GM19438 (cell line): ENCODE results near the gene SHC1.

Experiments used
- ATAC-seq: cut with Tn5 transposase; IDR thresholded peaks from one replicate; pipeline ENCODE4 v1.9.1; 2021; ENCODE audit warnings: low read depth; ENCODE audit not compliant: unreplicated experiment

Gene SHC1

DNA sequence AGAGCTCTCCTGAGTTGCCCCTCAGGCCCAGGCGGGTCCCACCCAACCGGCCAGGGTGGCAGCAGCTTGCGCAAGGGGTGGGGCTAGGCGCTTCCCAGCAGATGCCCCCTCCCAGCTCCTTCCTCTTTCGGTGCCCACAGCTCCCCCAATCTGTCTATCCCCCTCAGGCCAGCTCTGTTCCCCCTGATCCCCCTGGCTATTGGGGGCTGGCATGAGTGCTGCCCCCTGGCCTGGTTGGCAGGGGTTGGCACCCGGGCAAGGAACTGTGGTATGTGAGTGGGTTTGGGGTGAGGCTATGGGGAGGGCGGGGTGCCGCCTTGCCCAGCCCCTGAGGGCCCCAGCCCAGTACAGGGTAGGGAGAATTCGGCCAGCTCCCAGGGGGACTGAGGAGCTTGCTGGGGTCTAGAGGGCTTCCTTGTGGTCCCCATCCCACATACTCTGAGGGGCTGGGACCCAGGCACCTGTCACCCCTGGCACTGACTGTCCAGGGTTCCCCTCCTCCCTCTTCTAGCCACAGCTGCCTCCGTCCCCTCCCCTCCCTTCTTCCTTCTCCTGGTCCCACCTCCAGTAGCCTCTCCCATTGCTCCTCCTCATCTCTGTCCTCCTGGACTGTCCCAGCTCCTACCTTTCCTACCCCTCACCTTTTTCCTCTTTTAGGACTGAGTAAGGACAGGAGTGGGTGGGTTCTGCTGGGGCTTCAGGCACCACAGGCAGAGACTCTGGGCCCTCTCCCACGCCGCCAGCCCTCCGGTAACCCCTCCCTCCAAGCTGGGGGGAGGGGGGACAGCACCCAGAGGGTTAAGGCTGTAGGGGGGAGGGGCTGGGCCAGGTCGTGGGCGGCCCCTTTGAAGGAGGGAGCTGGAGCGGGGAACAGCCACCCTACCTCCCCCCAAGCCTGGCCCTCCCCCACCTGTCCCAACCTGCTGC is 37.7 kb upstream of the SHC1 start:
- no peak for ATAC-seq

DNA sequence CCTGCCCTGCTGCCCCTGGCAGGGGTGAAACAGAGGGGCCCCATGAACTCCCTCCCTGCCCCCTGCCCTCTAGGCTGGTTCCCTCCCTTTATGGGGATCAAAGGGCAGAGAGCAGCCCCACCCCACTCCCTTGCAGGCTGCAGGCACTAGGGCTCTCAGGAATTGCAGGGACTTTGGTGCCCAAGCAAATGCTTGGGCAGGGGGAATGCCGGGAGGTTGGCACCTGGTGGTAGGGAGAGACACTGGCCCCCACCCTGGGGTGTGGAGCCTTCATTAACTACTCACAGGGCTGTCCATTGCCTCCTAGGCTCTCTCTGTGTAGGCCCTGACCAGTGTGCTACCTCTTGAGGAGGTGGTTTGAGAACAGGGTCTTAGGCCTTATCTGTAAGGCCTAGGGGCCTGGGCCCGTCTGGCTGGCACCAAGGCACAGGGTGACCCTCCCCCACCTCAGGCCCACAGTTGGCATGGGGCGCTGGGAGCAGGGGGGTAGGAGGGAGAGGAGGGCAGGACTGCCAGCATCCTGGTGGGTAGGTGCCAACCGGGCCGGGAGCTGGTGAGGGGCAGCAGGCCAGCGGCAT is 36.8 kb upstream of the SHC1 start:
- no peak for ATAC-seq

DNA sequence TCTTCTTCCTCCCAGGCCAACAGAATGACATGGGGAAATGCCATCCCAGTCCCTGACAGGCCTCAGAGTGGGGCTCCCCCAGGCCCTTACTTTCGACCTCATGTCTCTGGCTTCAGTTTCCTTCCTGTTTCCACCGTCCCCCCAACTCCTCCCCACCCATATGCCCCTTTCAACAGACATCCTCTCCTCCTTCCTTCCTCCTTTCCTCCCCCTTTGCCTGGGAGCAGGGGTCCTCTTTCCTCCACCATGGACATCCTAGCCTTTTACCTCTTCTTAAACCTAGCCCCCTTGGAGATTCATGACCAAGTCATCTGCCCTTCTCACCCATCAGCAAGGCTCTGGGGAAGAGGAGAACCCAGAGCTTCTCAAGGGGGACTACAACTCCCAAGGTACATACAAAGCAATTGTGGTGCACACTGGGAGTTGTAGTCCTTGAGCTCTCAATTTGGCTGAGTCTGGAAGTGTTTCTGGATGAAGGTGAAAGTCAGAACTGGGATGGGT is 36.1 kb upstream of the SHC1 start:
- ATAC-seq, result no peak

DNA sequence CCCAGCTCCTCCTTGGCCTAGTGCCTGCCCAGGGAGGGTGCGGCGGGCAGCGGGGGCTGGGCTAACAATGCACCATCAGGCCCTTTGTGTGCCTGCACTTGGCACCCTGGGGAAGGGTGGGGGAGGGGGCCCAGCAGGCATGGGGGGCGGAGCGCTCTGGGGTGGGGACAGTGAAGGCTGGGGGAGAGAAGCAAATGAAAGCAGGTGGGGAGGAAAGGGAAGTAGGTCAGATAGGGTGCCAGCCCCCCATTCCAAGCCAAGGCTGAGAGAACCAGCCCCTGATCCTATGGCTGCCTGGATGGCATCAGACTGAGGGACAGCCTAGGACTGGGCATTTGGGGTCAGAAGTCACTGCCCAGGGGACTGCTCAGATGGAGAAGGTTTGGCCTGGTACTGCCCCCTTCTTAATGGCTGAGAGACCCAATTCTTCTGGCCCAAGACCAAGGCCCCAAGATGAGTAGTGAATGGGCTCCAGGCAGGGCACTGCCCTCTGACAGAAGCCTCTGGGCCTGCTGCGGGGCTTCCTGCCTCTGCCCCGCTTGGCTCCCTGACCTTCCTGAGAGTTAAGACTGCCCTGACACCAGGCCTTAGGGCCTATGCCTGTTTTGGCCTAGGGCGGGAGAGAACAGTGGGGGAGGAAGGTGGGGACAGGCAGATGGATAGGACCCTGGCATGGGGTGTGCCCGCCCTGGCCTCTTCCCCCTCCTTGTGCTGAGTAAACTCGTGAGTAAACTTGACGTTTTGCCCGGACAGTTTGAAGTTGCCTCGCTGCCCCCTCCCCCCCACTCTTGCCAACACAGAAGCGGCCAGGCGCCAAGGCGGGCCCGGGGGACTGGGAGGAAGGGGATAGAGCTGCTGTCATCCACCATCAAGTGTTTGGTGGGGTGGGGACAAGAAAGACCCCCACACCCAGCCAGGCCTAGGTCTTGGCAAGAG is 34.8 kb upstream of the SHC1 start:
- ATAC-seq, result no peak

DNA sequence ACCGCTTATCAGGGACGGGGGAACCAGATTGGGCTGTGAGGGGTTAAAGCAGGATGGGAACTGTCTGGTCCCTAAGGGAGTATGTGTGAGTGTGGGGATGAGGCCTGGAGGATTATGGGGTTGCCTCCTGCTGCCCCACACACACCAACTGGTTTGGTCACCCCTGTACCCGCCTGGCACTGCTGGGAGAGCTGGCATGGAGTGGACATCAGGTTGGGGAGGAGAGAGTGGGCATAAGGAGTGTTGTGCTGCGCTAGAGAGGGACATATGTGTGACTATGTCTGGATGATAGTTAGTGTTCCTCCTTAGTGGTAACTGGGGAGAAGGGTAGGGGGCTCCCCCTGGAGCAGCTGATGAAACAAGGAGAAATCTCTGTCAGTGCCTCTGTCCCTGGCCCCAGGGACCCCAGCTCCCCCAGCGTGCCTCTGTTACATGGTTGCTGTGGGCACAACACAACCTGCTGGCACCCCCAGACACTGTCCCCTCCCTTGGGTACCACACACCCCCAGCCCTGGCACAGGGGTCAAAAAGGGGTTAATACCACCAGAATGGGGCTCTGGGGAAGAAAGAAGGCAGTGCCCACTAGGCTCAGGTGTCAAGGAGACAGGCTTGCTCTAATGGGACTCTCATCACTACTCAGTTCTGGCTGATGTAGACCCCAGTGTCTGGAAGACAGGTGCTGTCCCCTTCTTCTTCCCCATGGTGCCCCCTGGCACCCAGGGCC is 34.0 kb upstream of the SHC1 start:
- ATAC-seq, result no peak

DNA sequence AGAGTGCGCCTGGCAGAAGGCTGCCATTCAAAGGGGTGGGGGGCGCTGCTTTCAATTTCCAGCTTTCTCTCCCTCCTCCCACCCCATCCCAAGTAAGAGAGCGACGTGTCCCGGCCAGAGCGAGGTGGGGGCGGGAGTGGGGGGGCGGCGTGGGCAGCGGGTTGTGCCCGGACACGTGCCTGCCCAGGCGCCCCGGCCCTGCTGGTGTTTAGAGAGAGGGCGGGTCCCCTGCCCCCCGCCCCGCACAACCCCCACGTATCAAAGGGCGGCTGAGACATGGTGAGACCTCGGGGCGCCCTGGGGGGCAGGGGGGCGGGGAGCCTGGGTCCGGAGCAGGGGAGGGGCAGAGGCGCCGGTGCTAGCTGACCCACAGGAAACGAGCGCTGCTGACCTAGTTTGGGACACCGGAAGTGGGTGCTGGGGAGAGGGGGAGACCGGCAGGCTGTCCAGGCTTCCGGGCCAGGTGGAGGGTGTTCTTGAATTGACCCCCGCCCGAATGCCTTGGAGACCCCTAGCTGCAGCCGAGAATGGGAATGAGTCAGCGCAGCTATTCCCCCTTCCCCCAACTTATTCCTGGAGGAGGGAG is 33.3 kb upstream of the SHC1 start:
- no peak for ATAC-seq

DNA sequence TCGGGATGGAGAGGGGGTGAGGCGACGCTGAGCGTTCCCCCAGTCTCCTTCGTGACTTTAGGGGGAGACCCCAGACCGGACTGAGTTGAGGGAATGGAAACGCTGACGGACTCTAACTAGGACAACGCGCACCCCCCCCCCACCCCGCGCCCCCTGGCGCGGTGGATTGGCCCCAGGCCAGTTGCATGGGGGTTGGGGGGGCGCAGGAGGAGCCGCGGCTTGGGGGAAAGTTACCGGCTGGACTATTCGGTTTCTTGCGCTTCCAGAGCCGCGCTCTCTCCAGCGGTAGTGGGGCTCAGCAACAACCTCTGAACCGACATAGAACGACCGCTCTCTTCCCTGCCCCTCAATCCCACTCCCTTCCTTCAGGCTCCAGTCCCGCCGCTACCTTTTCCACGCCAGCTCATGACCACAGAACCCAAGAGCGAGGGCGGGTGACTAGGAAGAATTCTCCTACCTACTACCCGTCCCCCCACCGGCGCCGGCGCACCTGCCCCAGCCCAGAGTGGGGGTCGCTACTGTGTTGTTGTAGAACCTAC is 32.7 kb upstream of the SHC1 start:
- no peak for ATAC-seq

DNA sequence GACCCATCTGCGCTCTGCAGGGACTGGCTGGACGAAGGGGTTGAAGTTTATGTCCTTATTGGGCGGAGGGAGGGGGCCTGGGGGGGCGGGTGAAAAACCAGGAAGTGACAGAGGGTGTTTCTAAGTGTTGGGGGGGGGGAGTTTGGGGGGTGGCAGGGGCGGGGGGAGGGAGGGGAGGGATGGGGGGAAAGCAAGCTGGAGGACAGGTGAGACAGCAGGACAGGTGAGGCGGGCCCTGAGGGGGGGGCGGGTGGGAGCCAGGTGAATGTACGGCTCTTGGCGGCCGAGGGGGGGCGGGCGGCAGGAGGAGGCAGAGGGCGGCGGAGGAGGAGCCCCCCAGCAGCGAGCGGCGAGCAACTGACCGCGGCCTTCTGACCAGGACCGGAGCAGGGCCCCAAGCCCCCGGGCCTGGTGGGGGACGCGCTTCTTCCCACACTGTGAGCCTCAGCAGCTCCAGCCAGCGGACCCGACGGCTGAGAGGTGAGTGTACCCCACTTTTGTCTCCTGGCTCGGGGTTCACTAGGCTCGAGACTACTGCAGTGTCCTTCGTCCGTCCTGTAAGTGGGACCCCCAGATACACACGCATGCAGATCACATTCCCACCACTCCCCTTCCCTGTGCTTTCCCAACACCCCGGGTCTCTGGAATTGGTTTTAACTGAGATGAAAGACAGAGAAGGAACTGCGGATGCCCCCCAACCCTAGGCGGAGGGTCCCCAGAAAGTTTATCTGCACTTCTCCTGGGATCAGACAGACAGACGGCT is 32.1 kb upstream of the SHC1 start, which contains the start of gene ZBTB7B:
Gene ZBTB7B, plus strand, starts transcription at position 339 of the 763 bp plus-strand sequence. CDS start 11,859 bp downstream, outside the sequence.
- ATAC-seq, result no peak

DNA sequence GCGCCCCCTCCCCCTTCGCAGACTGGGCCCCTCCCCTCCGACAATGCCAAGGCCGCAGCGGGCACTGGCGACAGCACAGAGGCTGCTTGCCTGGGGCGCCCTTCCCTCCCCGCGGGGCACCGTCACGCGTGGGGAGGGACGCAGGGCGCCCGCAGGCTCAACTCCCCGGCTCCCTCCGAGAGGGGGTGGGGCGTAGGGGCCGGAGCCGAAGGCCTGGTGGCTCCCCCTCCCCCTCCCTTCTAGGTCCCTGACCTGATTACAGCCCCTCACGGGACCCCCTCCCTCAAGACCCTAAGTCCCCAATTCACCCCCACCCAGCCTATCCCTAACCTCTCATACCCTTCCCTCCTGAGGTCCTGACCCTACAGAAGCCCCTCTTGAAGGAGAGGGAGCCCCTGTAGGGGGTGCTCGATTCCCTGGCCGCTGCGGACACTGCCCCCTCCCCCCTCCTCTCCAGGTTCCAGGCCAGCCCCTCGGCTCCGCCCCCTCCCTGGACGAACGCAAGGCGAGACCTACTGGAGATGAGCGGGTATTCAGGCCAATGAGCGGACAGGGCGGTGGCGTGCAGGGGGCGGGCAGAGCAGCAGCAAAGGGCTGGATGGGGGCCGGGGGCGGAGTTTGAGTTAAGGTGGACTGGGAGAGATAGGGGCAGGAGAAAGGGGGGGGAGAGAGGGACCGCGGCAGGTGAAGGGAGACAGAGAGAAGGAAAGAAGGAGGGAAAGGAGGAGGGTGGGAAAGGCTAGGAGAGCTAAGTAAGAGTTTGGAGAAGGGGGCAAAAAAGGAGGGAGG is 31.3 kb upstream of the SHC1 start:
- peak; percentile 31 for ATAC-seq

DNA sequence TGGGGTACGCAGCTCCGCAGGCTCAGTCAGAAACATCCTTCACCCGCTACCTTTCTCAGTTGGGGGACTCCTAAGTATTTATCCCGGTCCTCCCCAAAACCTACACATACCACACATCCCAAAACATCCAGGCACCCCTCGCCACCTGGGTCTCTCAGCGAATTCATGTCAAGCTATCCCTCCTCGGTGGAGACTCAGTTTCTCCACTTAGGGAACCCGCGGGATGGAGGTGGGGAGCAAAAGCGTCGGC is 30.8 kb upstream of the SHC1 start:
- no peak for ATAC-seq

DNA sequence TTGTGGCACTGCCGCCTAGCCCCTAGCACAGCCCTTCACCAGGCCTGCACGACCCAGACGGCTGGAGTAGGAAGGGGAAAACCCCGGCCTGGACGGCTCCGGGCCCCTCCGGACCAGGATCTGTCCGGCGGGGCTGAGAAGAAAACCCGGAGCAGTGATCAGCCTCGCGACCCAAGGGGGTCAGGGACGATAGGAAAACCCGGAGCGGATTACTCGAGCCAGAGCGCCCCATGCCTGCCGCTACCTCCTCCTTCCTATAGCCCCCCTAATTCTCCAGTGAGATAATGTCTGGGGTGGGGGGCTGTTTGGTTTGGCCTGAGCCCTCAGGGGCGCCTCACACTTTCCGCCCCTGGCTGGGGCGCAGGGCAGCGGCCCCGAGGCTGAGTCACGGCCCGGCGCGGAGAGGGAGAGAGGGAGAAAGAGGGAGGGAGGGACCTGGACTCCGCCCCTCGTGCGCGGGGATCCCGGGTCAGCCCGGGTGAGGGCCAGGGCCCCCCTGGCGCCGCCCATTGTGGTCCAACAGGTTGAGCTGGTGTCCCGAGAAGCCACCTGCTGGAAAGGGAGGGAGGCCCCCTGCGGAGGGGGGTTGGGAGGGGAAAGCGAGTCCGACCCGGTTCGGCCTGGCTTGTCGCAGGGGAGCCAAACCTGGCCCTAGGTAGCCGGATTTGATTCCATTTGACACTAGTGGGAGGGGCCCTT is 30.3 kb upstream of the SHC1 start:
- ATAC-seq, result no peak

DNA sequence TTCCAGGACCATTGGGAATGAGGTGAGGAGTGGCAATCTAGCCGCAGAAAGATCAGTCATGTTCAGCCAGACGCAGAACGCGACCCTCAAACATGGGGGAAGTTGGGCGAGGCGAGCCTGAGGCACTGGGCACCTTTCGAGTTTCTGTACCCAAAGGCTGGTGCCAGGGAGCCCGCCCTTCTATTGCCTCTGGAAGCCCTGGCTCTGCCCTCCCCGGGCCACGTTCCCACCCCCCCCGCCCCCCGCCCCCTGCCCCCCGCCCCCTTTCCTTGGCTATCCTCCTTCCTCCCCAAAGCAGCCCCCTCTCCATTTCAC is 29.8 kb upstream of the SHC1 start:
- ATAC-seq, result no peak

DNA sequence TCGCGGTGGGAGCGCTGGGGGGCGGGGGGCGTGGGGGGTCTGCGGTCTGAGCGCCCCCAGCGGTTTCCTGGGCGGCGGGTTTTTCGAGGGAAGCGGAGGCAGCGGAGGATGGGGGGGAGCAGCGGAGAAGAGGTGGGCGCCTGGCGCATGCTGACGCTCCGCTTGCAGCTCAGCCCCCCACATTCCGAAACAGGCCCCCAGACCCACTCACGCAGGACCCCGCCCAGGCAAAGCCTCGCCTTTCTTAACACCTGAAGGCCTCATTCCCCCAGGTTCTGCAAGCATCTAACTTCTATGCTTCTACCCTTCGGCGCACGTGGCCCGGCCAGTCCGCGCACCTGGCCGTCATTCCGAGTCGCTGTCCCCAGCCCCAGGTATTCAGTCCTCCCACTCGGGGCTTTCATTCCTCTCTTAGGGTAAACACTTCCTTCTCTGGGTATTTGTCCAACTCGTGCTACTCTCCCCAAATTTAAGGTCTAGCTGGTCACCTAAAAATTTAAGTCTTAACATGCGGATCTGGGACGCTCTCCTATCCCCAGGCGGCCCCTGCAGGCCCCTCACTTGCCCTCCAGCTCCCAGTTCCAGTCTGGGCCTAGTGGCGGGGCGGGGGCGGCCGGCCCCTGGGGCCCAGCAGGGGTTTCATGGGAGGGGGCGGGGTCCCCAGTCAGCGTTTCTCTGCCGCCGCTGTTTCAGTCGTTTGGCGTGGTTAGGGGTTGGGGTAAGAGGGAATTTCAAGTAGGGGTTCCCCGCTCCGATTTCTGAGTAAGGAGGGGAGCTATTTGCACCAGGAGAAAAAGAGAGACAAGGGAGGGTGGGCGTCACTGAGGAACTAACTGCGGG is 29.2 kb upstream of the SHC1 start:
- ATAC-seq, result no peak

DNA sequence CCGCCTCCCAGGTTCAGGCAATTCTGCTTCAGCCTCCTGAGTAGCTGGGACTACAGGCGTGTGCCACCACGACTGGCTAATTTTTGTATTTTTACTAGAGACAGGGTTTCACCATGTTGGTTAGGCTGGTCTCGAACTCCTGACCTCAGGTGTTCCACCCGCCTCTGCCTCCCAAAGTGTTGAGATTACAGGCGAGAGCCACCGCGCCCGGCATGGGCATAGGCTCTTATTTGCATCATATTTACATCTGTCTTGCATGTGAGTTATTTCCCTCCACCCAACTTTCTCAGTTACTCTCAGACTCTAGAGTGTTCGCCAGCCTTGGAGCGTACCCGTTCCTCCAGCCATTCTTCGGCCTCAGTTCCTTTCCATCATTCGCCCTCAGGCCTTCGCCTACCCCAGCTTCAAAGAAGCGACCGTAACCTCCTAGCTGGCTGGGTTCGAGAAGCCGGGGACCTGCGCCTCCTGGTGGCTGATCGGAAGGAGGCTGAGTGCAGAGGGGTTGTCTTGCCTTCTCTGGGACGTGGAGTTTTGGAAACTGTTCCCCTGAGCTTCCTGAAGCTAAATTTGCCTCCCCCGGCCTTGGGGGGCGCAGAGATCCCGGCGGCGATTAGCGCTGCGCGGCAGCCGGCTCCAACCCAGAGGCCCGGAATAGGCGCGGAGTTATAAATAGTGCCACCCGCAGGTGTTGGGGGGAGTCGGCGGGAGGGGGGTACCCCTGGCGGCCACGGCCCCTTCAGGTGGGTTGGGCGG is 28.4 kb upstream of the SHC1 start:
- no peak for ATAC-seq

DNA sequence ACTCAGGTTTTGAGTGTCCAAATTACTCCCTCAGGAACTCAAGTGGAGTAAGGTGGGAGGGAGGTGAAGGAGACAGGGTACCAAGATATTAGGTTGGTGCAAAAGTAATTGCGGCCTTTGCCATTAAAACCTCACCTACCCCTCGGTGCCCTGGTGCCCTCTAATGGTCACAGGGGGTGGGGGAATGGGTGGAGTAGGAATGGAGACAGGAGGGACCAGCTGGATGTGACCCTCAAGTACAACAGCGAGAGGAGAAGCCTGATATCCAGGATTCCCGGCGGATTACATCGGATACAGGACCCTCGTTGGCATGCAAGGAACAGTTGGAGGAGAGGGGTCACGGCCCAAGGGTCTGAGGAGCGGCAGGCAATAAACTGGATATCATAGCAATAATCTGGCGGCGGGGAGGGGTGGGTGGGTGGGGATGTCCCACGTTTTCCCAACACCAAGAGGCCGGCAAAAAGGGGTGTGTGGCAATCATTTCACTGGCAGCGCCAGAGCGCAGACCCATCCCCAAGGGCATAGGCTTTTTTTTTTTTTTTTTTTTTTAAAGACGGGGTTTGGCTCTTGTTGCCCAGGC is 27.7 kb upstream of the SHC1 start:
- ATAC-seq, result no peak
